DMS79 (cell line): ENCODE results near the gene ZER1.
"Not testable (repeated sequence)": the region's sequence is repeated elsewhere in the genome, so short reads cannot be mapped to it uniquely, and the experiment has no call there.

Source experiments
- DNase-seq: peaks from one replicate; lab custom pipeline; 2025; lab: John Stamatoyannopoulos, UW

The ZER1 gene

GRCh38 chr9:128693738-128694137 lies 78.0 kb downstream of the ZER1 start:
- DNase-seq: not testable (repeated sequence)

GRCh38 chr9:128690684-128691034 lies 81.1 kb downstream of the ZER1 start:
- DNase-seq: no peak

- DNase-seq: no peak
These were observed 81.7 kb downstream of the ZER1 start for GRCh38 chr9:128689820-128690683.

- DNase-seq: peak; percentile 56
These were observed 82.4 kb downstream of the ZER1 start for GRCh38 chr9:128689293-128689774.

GRCh38 chr9:128688501-128689292 lies 83.0 kb downstream of the ZER1 start, which contains the start of gene SET:
TSS of gene SET (plus strand) at chr9:128689222. CDS start at chr9:128689583, 361 bp downstream.
- DNase-seq: peak; percentile 86

- DNase-seq: no peak
These were observed 84.3 kb downstream of the ZER1 start for GRCh38 chr9:128687453-128687852.

GRCh38 chr9:128685636-128686489 lies 85.9 kb downstream of the ZER1 start:
- no peak for DNase-seq

GRCh38 chr9:128684325-128685199 lies 87.2 kb downstream of the ZER1 start:
- peak; percentile 43 for DNase-seq

- DNase-seq: no peak
These were observed 87.7 kb downstream of the ZER1 start for GRCh38 chr9:128684065-128684324.

- DNase-seq: no peak
These were observed 88.2 kb downstream of the ZER1 start for GRCh38 chr9:128683340-128684064.
